Measurements from ENCODE around the gene ASIC1. TPM values are rescaled to one million over a fixed set of nuclear protein-coding genes. Genes with fewer than 3 reads are reported as not detected.

ASIC1 gene
- total RNA-seq, 1 experiment from 2014 or later: 3.5 TPM

DNA sequence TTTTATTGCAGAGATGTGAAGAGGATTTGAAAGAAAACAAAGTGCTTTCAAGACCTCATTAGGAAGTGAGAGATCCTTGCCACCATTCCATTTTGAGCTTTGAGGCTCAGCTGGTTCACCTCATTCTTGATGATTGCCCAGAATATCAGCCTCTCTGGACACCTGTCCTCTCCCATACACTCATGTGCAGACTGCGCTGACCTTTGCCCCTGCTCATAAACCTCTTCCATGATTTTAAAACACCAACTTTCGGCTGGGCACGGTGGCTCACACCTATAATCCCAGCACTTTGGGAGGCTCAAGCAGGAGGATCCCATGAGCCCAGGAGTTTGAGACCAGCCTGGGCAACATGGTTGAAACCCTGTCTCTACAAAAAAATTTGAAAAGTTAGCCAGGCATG is 63.6 kb downstream of the ASIC1 start:
- H3K27me3 Mint-ChIP-seq (ENCODE audit: unreplicated experiment): no peaks in the 10 kb centered on the region
- intact Hi-C loops (cut with micrococcal nuclease; ENCODE audit: unreplicated experiment): no loop called here
- no peak overlapping the region for H3K27ac Mint-ChIP-seq (ENCODE audit: unreplicated experiment)
- H3K36me3 Mint-ChIP-seq (ENCODE audit: insufficient read depth, unreplicated experiment): peaks cover 15% of the 10 kb centered on the region
- no TSS peak for BruUV-seq (replicated peaks)
- TF ChIP-seq, protein P1, sequence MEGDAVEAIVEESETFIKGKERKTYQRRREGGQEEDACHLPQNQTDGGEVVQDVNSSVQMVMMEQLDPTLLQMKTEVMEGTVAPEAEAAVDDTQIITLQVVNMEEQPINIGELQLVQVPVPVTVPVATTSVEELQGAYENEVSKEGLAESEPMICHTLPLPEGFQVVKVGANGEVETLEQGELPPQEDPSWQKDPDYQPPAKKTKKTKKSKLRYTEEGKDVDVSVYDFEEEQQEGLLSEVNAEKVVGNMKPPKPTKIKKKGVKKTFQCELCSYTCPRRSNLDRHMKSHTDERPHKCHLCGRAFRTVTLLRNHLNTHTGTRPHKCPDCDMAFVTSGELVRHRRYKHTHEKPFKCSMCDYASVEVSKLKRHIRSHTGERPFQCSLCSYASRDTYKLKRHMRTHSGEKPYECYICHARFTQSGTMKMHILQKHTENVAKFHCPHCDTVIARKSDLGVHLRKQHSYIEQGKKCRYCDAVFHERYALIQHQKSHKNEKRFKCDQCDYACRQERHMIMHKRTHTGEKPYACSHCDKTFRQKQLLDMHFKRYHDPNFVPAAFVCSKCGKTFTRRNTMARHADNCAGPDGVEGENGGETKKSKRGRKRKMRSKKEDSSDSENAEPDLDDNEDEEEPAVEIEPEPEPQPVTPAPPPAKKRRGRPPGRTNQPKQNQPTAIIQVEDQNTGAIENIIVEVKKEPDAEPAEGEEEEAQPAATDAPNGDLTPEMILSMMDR (IDR thresholded peaks at IDR 0.05; ENCODE audit: unreplicated experiment): no peak
- no peaks in the 10 kb centered on the region for H3K9me3 Mint-ChIP-seq (ENCODE audit: low read depth, unreplicated experiment)
- CTCF ChIA-PET: no interaction called here
- H3K4me3 Mint-ChIP-seq (ENCODE audit: low read depth, unreplicated experiment): no peak overlapping the region
- no peaks in the 10 kb centered on the region for H3K4me1 Mint-ChIP-seq (ENCODE audit: low read depth, unreplicated experiment)
- DNase-seq: no peak

DNA sequence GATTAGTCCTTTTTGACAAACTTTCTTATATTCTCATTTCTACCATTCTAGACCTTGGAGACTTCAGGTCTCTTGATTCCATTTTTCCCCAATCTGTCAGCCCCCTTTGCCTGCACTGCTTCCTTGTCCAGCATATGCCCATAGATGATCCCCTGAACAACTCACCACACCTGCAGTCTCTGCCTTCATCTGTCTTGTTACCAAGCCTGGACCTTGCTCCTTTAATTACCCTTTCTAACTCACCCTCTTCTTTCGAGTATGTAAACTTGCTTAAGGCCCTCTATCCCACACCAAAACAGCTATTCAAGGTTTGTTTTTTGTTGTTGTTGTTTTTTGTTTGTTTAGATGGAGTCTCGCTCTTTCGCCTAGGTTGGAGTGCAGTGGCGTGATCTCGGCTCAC is 64.2 kb downstream of the ASIC1 start:
- Mint-ChIP-seq H3K36me3 (ENCODE audit: insufficient read depth, unreplicated experiment) (peaks cover 16% of the 10 kb centered on the region), H3K4me3 (ENCODE audit: low read depth, unreplicated experiment) (no peak overlapping the region), H3K4me1 (ENCODE audit: low read depth, unreplicated experiment) (no peaks in the 10 kb centered on the region), H3K9me3 (ENCODE audit: low read depth, unreplicated experiment) (no peaks in the 10 kb centered on the region), H3K27me3 (ENCODE audit: unreplicated experiment) (no peaks in the 10 kb centered on the region), H3K27ac (ENCODE audit: unreplicated experiment) (no peak overlapping the region)
- TF ChIP-seq, protein P1 (IDR thresholded peaks at IDR 0.05; ENCODE audit: unreplicated experiment): no peak
- BruUV-seq (replicated peaks): no TSS peak
- intact Hi-C loops (cut with micrococcal nuclease; ENCODE audit: unreplicated experiment): no loop called here
- CTCF ChIA-PET: no interaction called here
- DNase-seq: no peak

DNA sequence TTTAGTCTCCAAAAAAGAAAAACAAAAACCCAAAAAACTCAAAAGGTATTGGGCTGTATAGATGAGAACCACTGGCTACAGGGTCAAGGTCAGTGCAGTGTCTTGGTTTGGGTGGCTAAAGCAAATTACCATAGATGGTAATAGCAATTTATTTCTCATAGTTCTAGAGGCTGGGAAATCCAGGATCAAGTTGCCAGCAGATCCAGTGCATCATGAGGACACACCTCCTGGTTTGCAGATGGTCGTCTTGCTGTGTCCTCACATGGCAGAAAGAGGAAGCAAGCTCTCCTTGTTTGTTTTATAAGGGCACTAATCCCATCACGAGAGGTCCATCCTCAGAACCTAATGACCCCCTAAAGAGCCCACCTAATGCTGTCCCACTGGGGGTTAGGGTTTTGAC is 65.8 kb downstream of the ASIC1 start:
- no TSS peak for BruUV-seq (replicated peaks)
- Mint-ChIP-seq H3K4me1 (ENCODE audit: low read depth, unreplicated experiment) (no peaks in the 10 kb centered on the region), H3K27me3 (ENCODE audit: unreplicated experiment) (no peaks in the 10 kb centered on the region), H3K27ac (ENCODE audit: unreplicated experiment) (no peak overlapping the region), H3K9me3 (ENCODE audit: low read depth, unreplicated experiment) (no peaks in the 10 kb centered on the region), H3K36me3 (ENCODE audit: insufficient read depth, unreplicated experiment) (peaks cover 24% of the 10 kb centered on the region), H3K4me3 (ENCODE audit: low read depth, unreplicated experiment) (no peak overlapping the region)
- intact Hi-C loops (cut with micrococcal nuclease; ENCODE audit: unreplicated experiment): no loop called here
- TF ChIP-seq, protein P1 (IDR thresholded peaks at IDR 0.05; ENCODE audit: unreplicated experiment): no peak
- CTCF ChIA-PET: no interaction called here
- DNase-seq: no peak

DNA sequence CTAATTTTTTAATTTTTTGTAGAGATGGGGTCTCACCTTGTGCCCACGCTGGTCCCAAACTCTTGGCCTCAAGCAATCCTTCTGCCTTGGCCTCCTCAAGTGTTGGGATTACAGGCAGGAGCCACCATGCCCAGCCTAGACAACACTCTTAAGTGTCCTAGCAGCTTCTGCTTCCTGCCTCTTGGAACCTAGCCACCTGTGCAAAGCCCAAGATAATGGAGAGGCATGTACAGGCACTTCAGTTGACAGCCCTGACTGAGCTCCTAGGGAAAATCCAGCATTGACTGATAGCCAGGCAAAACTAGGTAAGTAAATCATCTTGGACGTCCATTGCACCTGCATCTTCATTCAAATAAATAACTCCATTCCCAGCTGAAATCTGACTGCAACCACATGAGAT is 70.2 kb downstream of the ASIC1 start:
- DNase-seq: no peak
- no peaks in the 10 kb centered on the region for H3K4me1 Mint-ChIP-seq (ENCODE audit: low read depth, unreplicated experiment)
- no peaks in the 10 kb centered on the region for H3K9me3 Mint-ChIP-seq (ENCODE audit: low read depth, unreplicated experiment)
- H3K36me3 Mint-ChIP-seq (ENCODE audit: insufficient read depth, unreplicated experiment): peaks cover 28% of the 10 kb centered on the region
- intact Hi-C loops (cut with micrococcal nuclease; ENCODE audit: unreplicated experiment): no loop called here
- H3K27ac Mint-ChIP-seq (ENCODE audit: unreplicated experiment): no peak overlapping the region
- no peak overlapping the region for H3K4me3 Mint-ChIP-seq (ENCODE audit: low read depth, unreplicated experiment)
- CTCF ChIA-PET: interaction anchor here (0.6 to 1.4 kb wide), 2 partner anchors 15 to 75 kb away, joined by 4 read pairs; partner anchors contain the start of gene COX14
- H3K27me3 Mint-ChIP-seq (ENCODE audit: unreplicated experiment): no peaks in the 10 kb centered on the region
- TF ChIP-seq, protein P1 (IDR thresholded peaks at IDR 0.05; ENCODE audit: unreplicated experiment): no peak
- no TSS peak for BruUV-seq (replicated peaks)
